Measurements from ENCODE around the gene CCT6B. TPM values are rescaled to one million over a fixed set of nuclear protein-coding genes. Genes with fewer than 3 reads are reported as not detected.
"Not testable (repeated sequence)": the region's sequence is repeated elsewhere in the genome, so short reads cannot be mapped to it uniquely, and the experiment has no call there.

The CCT6B gene
- polyA plus RNA-seq, 4 donors: 4.8 to 5.6 (median 5.1) TPM

DNA sequence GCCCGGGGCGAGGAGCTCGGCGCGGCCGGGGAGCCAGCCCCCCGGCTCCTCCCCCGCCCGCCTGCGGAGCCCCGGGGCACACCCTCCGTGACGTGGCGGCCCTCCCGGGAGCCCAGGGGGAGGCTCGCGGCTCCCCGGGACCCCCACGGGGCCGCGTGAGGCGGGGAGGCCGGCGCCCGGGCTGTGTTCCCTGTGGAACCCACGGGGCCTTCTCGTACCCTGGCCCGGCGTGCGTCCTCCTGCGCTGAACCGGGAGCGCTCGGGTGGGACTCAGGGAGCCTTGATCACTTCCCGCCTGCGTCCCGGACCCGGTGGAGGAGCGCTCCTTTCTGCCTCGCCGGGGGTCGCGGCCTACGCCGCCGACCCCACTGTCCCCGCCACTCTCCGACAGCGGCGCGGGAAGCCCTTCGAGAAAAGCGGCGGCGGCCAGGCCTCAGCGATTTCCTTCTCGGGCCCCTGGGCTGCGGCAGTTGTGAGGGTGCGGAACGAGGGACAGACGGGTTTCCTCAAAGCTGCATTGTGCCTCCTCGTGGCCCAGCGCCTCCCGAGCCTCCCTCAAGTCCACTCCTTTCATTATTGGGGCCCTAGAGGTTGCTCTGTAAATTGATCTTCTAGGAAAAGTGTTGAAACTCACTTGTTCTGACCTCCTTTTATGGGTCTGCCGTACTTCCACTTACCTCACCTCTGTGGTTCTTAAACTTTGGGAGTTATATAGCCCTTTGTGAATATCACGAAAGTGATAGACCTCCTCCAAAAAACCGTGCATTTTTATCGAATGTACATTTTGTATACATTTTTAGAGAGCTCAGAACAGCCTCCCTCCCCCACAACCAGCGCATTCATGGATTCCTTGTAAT, 19.6 kb upstream of the CCT6B start:
- DNase-seq (ENCODE audit: low read depth in 4 of 4, low spot score in 3 of 4): peak in 2 of 4 donors; percentile 63 to 72

DNA sequence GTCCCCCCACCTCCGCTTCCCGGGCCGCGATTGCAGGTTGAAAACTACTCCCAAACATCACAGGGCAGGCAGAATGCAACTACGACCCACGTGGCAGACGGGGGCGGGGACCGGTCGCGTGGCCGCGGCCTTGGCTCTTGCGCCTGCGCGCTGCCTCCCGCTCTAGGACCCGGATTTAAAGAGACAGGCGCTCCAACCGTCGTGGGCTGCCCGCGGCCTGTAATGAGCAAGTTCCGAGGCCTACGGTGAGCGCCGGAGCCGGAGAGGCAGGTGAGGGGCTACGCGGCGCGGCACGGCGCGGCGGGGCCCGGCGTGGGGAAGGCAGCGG, 19.1 kb upstream of the CCT6B start, which contains the start of gene LIG3:
Gene LIG3 (plus strand): TSS at position 160 of the 328 bp plus-strand sequence. CDS start 2,494 bp downstream, outside the sequence.
- DNase-seq (ENCODE audit: low read depth in 4 of 4, low spot score in 3 of 4): peak; percentile 82 to 88 (median 86)

DNA sequence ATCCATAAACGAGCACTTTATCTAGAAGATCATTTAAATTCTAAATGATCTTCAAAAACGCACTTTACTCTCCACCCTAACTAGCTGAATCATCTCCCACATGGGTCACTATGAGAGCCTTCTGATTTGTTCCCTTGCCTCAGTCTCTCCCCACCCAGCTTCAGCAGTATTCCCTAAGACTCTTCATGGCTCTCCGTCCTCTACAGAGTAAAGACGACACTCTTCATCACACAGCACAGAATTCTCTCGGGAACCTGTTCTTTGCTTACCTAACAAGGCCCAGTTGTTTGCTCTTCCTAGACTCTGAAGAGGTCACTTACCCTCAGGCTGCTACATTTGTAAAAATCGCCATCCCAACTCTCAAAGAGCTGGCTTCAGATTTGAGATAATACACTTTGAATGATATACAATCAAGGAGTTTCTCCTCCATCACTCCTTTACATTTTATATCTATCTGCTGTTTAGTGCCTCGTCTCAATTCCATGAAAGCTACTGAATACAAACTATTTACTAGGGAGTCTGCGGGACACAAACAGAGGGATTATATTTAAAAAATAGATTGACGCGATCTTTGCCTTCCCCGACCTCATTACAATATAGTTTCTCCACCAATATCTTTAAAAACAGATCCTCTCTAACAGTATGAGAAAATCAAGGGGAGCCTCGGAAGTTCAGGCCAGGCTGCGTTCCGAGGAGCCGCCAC, 18.5 kb upstream of the CCT6B start:
- DNase-seq (ENCODE audit: low read depth in 4 of 4, low spot score in 3 of 4): no peak

DNA sequence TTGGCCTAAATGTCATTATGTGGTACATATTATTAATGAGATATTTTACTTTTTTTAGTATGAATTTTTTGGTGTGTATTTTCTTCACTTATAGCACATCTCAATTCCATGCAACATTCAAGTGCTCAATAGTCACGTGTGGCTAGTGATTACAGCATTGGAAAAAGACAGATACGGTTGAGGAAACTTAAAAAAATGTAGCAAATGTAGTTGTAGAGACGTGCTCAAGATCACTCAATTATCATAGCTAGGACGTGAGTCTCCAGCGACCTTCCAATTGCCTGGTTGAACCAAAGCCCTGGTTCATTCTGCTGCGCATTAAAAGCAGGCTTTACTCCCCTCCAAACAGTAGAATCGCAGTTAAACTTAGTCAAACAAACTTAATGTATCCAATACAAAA, 17.9 kb upstream of the CCT6B start:
- no peak for DNase-seq (ENCODE audit: low read depth in 4 of 4, low spot score in 3 of 4)

DNA sequence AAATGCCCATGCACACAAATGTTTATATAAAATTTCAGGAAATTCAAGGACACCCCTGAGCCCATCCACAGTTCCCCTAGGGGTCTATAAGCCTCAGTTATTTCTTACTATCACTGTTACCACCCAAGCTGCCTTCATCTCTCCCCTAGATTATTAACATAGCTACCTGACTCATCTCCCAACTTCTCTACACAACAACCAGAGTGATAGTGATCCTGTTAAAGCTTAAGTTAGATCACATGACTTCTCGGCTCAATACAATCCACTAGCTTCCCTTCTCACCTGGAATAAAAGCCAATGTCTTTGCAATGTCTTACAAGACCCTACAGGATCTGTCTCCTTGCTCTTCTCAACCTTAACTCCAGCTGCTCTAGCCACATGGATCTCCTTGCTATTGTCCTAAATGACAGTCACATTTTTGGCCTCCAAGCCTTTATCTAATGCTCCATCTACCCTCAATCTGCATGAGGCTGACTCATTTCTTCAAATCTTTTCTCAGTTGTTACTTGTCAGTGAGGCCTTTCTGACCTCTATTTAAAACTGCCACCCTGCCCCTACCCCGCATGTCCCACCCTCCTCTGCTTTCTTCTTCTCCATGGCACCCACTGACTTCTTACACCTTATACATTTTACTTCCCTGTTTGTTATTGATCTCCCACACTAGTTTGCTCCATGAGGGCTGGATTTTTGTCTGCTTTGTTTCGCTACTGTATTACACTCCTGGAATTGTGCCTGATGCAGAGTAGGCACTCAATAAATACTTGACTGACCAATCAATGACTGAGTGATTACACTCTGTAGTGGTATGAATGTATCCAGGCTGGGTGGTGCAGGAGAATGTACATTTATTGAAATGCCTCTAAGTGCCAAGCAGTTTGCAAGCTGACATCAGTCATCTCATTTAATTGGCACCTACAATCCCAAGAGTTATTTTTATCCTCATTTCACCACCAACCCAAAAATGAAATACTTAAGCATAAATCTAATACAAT, 13.8 kb upstream of the CCT6B start:
- no peak for DNase-seq (ENCODE audit: low read depth in 4 of 4, low spot score in 3 of 4)

DNA sequence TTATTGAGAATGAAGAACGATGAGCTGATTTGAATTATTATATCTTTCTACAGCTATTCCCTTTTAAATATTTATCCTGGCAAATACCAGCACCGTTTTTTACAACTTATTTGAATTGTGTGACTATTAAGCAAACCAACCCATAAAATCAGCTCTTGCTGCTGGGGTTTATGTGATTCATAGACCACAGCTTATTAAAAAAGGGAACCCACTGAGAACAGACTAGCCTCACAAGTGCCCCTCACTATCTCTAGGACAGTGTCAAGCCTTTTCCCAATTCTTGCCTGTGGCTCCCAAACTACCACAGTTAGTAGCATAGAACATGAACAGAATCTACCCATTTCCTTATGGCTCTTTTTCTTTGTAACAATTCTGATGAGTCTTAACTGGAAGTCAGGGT, 12.9 kb upstream of the CCT6B start:
- DNase-seq (ENCODE audit: low read depth in 4 of 4, low spot score in 3 of 4): no peak

DNA sequence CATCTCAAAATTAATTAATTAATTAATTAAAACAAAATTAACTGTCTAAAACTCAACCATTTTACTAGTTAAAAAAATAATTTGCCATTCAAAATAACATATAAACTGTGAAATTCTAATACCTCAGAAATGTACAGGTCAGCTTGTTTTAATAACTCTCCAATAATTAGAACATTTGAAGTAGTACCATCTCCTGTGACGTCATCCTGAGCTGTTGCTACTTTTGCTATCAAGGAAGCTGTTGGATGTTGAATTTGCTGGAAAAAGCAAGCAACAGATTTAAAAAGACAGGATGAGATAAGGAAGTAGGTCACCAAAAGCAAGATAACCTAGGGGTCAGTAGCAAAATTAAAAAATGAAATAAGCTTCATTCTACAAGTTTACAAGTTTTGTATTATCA, 2.8 kb downstream of the CCT6B start:
- DNase-seq (ENCODE audit: low read depth in 4 of 4, low spot score in 3 of 4): no peak

DNA sequence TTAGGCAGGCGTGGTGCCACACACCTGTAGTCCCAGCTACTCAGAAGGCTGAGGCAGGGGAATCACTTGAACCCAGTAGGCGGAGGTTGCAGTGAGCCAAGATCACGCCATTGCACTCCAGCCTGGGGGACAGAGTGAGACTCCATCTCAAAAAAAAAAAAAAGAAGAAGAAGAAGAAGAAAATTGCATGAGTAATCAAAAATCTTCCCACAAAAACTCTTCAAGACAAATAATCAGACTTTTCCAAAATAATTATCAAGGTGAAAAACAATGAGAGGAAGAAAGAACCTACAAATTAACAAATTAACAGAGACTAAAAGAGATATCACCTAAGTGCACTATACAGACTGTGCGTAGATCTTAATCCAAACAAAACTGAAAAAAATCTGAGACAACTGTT, 10.5 kb downstream of the CCT6B start:
- DNase-seq (ENCODE audit: low read depth in 4 of 4, low spot score in 3 of 4): not testable (repeated sequence)

DNA sequence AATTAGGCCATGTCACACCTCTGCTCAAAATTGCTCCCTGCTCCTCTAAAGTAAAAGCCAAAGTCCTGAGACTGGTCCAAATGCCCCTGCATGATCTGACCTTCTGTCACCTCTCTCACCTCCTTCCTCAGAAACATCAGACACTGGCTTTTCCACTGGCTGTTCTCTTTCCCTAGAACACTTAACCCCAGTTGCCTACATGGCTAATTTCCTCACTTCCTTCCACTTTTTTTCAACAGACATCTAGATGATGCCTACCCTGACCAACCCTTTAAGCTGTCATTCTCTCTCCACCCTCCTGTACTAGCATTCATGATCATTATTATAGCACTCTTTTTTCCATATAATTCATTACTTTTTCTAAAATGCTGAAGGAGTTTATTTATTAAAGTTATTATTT, 31.0 kb downstream of the CCT6B start:
- DNase-seq (ENCODE audit: low read depth in 4 of 4, low spot score in 3 of 4): no peak

DNA sequence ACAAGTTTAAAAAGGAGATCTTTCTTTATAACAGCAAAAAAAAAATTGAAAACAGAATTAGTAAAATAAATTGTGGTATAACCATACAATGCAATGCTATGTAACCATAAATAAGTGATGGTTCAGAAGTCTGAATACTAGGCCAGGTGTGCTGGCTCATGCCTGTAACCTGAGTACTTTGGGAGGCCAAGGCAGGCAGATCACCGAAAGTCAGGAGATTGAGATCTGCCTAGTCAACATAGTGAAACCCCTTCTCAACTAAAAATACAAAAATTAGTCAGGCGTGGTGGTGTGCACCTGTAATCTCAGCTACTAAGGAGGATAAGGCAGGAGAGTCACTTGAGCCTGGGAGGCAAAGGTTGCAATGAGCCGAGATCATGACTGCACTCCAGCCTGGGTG, 34.6 kb downstream of the CCT6B start:
- DNase-seq (ENCODE audit: low read depth in 4 of 4, low spot score in 3 of 4): no peak

DNA sequence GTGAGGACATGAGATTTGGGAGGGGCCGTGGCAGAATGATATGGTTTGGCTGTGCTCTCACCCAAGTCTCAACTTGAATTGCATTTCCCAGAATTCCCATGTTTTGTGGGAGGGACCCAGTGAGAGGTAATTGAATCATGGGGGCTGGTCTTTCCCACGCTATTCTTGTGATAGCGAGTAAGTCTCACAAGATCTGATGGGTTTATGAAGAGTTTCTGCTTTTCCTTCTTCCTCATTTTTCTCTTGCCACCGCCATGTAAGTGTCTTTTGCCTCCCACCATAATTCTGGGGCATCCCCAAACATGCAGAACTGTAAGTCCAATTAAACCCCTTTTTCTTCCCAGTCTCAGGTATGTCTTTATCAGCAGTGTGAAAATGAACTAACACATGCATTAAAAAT, 40.6 kb downstream of the CCT6B start:
- DNase-seq (ENCODE audit: low read depth in 4 of 4, low spot score in 3 of 4): no peak

DNA sequence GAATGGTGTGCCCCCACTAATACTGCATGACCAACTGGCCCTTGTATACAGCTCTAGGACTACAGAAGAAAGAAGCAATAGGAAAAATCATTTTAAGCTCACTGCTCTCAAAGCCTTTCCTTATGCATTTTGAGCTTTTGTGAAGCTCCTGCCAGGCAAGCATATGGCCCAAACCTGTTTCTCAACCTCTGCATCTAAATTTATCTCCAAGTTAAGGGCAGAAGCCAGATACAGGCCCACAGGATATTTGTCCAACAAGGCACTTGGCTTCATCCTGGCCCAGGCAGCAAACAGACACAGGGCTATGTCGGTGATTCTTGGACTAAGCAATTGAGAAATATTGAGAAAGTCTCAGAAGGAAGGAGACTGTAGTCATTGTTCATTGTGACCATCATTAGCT, 43.9 kb downstream of the CCT6B start:
- DNase-seq (ENCODE audit: low read depth in 4 of 4, low spot score in 3 of 4): no peak

DNA sequence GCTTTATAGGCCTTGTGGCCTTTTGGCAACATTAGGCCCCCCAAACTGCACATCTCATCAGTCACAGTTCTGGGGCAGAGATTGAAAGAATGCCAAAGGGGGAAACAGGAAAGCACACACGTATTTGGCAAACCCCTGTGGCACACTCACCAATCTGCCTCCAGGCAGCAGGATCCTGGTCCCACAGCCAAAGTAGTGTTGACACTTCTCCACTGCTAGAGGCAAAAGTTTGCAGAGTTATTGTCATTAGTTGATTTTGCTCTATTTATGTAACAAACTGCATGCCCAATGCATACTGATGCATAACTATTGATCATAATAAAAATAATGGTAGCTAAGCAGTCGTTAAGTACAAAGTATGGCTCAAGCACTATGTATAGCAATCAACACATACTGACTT, 45.1 kb downstream of the CCT6B start:
- no peak for DNase-seq (ENCODE audit: low read depth in 4 of 4, low spot score in 3 of 4)

DNA sequence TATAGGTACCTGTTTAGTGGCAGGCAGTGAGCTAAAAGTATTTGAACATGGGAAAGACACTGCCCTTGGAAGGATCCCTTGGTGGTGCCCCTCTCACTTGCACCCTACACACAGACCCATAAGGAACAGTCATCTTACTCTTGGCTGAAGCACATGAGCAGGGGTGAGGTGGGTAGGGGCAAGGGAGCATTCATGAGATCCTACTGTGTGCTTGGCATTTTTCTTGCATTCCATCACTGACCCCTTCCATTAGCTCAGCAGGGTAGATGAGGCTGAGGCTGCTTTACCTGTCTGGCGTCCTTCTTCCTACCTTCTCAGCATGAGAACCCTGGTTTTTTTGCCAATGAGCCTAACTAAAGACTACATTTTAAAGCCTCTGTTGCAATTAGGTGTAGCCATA, 48.3 kb downstream of the CCT6B start:
- DNase-seq (ENCODE audit: low read depth in 4 of 4, low spot score in 3 of 4): no peak

DNA sequence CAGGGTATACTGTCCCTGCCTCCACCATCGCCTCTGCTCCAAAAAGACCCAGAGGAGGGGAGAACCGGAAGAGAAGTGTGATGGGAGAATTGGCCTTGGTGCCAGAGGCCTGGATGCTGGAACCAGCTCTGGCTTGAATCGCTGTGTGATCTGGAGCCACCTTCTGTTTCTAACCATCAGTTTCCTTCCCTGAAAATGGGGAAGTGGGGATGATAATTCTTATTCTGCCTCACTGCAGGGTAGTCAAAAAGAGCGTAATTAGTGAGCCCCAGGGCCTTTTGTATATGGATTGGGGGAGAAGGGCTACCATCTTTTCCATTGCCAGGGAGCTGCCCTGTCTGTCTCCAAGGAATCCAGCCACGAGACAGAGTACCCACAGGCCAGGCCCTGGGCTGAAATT, 52.2 kb downstream of the CCT6B start:
- no peak for DNase-seq (ENCODE audit: low read depth in 4 of 4, low spot score in 3 of 4)

DNA sequence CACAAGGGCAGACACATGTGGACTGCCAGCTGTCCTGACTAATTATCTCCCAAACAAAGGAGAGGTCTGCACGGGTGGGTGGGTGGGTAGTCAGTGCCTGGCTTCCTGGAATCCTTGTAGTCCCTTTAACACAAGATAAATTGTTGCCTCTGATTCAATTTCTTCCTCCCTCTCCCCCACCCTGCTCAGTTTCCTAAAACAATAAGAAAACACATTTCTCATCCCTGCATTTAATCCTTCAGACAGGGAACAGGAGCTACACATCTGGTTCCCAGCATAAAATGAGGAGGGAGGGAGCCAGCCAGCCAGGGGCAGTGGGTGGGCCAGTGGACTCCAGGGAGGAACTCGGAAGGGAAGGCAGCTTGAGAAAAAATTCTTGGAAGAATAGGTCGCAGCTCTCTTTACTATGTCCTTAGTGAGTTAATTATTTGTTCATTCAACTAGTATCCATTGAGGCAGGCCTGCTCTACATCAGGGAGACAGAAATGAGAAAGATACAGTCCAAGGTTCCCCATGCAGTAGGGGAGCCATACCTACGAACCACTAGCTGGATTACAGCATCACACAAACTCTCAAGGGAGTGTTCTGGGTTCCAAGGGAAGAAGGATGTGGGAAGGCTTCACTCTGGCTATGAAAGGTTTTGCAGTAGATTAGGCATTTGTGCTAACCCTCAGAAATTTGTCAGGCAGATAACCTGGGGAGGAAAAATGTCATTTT, 58.3 kb downstream of the CCT6B start:
- DNase-seq (ENCODE audit: low read depth in 4 of 4, low spot score in 3 of 4): peak; percentile 24 to 56 (median 42)

DNA sequence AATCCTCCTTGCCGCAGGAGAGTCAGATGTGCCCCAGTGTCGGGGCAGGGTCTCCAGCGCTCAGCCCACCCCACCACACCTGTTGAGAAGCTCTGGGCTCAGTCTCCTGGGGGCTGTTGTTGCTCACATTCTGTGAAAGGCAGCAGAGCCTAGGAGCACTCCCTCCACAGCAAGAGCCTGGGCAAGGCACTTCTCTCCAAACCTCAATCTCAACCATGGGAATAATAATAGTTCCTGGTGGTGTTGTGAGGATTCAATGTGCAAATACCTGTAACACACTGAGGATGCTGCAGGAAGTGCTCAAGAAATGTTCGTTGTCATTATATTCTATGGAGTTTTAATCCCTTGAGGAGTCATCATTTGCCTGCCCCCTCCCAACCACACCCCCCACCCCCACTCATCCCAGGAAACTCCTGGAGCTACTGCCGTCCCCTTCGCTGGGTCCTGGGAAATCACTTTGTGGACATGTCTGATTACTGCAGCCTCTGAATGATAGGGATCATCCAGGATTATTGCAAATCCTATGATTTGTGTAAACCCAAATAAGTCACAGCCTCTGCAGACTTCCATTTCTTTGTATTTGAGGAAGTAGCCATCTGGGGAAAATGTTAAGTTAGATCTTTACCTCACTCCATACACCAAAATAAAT, 61.5 kb downstream of the CCT6B start:
- no peak for DNase-seq (ENCODE audit: low read depth in 4 of 4, low spot score in 3 of 4)

DNA sequence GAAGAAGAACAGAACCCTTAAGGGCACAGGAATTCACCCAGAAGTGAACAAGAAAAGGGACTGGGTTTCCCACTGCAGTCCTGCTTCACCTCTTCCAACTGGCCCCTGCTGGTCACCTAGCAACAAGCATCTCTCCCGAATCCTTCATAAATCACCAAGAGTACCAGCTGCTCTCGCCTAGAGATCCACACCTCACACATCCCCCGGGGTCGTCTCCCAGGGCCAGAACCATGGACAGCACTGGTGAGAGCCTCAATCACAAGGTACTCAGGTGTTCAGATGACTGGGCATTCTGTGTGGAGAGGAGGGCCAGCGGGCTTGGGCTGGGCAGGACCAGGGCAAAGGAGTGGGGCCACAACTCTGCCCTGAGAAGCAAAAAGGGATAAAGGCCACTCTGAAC, 65.9 kb downstream of the CCT6B start:
- DNase-seq (ENCODE audit: low read depth in 4 of 4, low spot score in 3 of 4): no peak

DNA sequence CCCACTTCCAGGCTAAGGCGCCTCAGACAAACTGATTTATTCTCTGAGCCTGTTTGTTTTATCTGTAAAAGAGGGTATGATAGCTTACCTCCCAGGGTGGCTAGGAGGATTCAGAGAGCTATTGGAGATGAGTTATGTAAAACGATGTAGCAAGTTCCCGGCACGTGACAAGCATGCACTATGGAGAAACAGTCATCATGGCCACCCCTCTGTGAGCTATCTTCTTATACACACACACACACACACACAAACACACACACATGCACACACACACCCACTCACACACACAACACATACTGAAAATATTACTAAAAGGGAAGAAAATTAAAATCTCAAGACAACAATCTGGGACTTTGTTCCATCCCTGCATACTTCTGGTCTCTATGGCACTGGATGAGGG, 66.3 kb downstream of the CCT6B start:
- no peak for DNase-seq (ENCODE audit: low read depth in 4 of 4, low spot score in 3 of 4)

Measured in left renal pelvis (tissue), 4 donors.